ELR (cell line): ENCODE results near the gene CDKAL1.
"Not testable (repeated sequence)": the region's sequence is repeated elsewhere in the genome, so short reads cannot be mapped to it uniquely, and the experiment has no call there.

ENCODE experiments used
- DNase-seq: peaks from one replicate; pipeline ENCODE4 v3.0.0-alpha.2; 2015; ENCODE audit warnings: low read depth

CDKAL1 gene

GRCh38 chr6:20554326-20554725 lies 20.1 kb downstream of the CDKAL1 start:
- no peak for DNase-seq

- no peak for DNase-seq
These were observed 20.6 kb downstream of the CDKAL1 start for GRCh38 chr6:20554817-20555216.

- DNase-seq = no peak
These were observed 25.8 kb downstream of the CDKAL1 start for GRCh38 chr6:20559924-20560551.

GRCh38 chr6:20563377-20563776 lies 29.1 kb downstream of the CDKAL1 start:
- no peak for DNase-seq

GRCh38 chr6:20564269-20564668 lies 30.0 kb downstream of the CDKAL1 start:
- DNase-seq = peak; percentile 37

GRCh38 chr6:20564777-20565176 lies 30.5 kb downstream of the CDKAL1 start:
- DNase-seq = no peak

- DNase-seq = no peak
These were observed 31.1 kb downstream of the CDKAL1 start for GRCh38 chr6:20565342-20565741.

- DNase-seq = no peak
These were observed 31.9 kb downstream of the CDKAL1 start for GRCh38 chr6:20566109-20566508.

GRCh38 chr6:20569000-20569610 lies 34.8 kb downstream of the CDKAL1 start:
- peak; percentile 6 for DNase-seq

- DNase-seq = no peak
These were observed 37.0 kb downstream of the CDKAL1 start for GRCh38 chr6:20571261-20571660.

- DNase-seq = no peak
These were observed 38.0 kb downstream of the CDKAL1 start for GRCh38 chr6:20572288-20572687.

GRCh38 chr6:20572940-20573339 lies 38.7 kb downstream of the CDKAL1 start:
- peak; percentile 74 for DNase-seq

- DNase-seq = no peak
These were observed 40.1 kb downstream of the CDKAL1 start for GRCh38 chr6:20574355-20574754.

- DNase-seq = no peak
These were observed 40.9 kb downstream of the CDKAL1 start for GRCh38 chr6:20575125-20575524.

- DNase-seq = no peak
These were observed 41.6 kb downstream of the CDKAL1 start for GRCh38 chr6:20575704-20576451.

- DNase-seq = no peak
These were observed 43.0 kb downstream of the CDKAL1 start for GRCh38 chr6:20577173-20577688.

- no peak for DNase-seq
These were observed 46.8 kb downstream of the CDKAL1 start for GRCh38 chr6:20581070-20581469.

GRCh38 chr6:20582586-20583443 lies 48.6 kb downstream of the CDKAL1 start:
- DNase-seq = no peak

GRCh38 chr6:20583444-20583800 lies 49.2 kb downstream of the CDKAL1 start:
- DNase-seq = no peak

GRCh38 chr6:20584100-20584731 lies 50.0 kb downstream of the CDKAL1 start:
- DNase-seq = no peak

- no peak for DNase-seq
These were observed 55.0 kb downstream of the CDKAL1 start for GRCh38 chr6:20589266-20589665.

- not testable (repeated sequence) for DNase-seq
These were observed 56.2 kb downstream of the CDKAL1 start for GRCh38 chr6:20590476-20590875.
